Activated CD4-positive, alpha-beta memory T cell treated with anti-CD3 and anti-CD28 coated beads, Interleukin-2, amount 10 ng/mL, durations not matched to agents 7 days and 5 days (primary cell): ENCODE data around the gene TGM3. TPM values are rescaled to one million over a fixed set of nuclear protein-coding genes. Genes with fewer than 3 reads are reported as not detected.

Experiments
- CTCF ChIA-PET: fragments of 350-600 bp; sonication (Branson Sonifier 250); formaldehyde crosslinking; loops from one replicate; lab custom pipeline; 2021; ENCODE audit warnings: antibody characterized with exemption, inconsistent platforms; lab: Charles Lee
- POLR2A ChIA-PET: fragments of 350-600 bp; sonication (Branson Sonifier 250); formaldehyde crosslinking; loops from one replicate; lab custom pipeline; 2021; ENCODE audit warnings: antibody characterized with exemption; lab: Charles Lee
- DNase-seq: peaks from one replicate; pipeline ENCODE4 v3.0.0-alpha.2; 2020
- H3K27ac Mint-ChIP-seq: one replicate; pipeline ENCODE4 v1.8.0; 2021; ENCODE audit warnings: mild to moderate bottlenecking, mixed read lengths
- H3K27me3 Mint-ChIP-seq: one replicate; pipeline ENCODE4 v1.8.0; 2021; ENCODE audit warnings: mixed read lengths
- H3K36me3 Mint-ChIP-seq: one replicate; pipeline ENCODE4 v1.8.0; 2021; ENCODE audit warnings: low read depth, mixed read lengths
- H3K4me1 Mint-ChIP-seq: one replicate; pipeline ENCODE4 v1.8.0; 2021; ENCODE audit warnings: mixed read lengths
- H3K4me3 Mint-ChIP-seq: one replicate; pipeline ENCODE4 v1.8.0; 2021; ENCODE audit warnings: mild to moderate bottlenecking, mixed read lengths
- H3K9me3 Mint-ChIP-seq: one replicate; pipeline ENCODE4 v1.8.0; 2021; ENCODE audit warnings: mixed read lengths
- total RNA-seq, 2 experiments: library from RNA; stranded (reverse); gene quantifications; one replicate each; pipeline ENCODE4 v1.2.3, GENCODE V29; 2021

TGM3 gene
- total RNA-seq, 2 experiments from 2014 or later: not detected

GRCh38 chr20:2302384-2303060 is 6.7 kb downstream of the TGM3 start:
- no peak for DNase-seq
- no peak overlapping the region for H3K4me3 Mint-ChIP-seq
- POLR2A ChIA-PET: no interaction called here
- no peaks in the 10 kb centered on the region for H3K9me3 Mint-ChIP-seq
- no peak overlapping the region for H3K27ac Mint-ChIP-seq
- H3K27me3 Mint-ChIP-seq: peaks cover 8% of the 10 kb centered on the region
- H3K36me3 Mint-ChIP-seq: no peaks in the 10 kb centered on the region
- peaks cover 2% of the 10 kb centered on the region for H3K4me1 Mint-ChIP-seq
- CTCF ChIA-PET: interaction anchor here (0.6 to 0.9 kb wide), 2 partner anchors 93 to 95 kb away, joined by 3 to 4 read pairs; no protein-coding TSS in a partner anchor

GRCh38 chr20:2303673-2304072 is 7.9 kb downstream of the TGM3 start:
- no peaks in the 10 kb centered on the region for H3K36me3 Mint-ChIP-seq
- H3K27ac Mint-ChIP-seq: no peak overlapping the region
- ChIA-PET POLR2A (no interaction called here), CTCF (no interaction called here)
- no peak overlapping the region for H3K4me3 Mint-ChIP-seq
- H3K9me3 Mint-ChIP-seq: no peaks in the 10 kb centered on the region
- H3K4me1 Mint-ChIP-seq: peaks cover 2% of the 10 kb centered on the region
- H3K27me3 Mint-ChIP-seq: peaks cover 8% of the 10 kb centered on the region
- no peak for DNase-seq

- Mint-ChIP-seq H3K36me3 (no peaks in the 10 kb centered on the region), H3K4me1 (peaks cover 2% of the 10 kb centered on the region), H3K4me3 (no peak overlapping the region), H3K9me3 (no peaks in the 10 kb centered on the region), H3K27ac (no peak overlapping the region), H3K27me3 (peaks cover 8% of the 10 kb centered on the region)
- POLR2A ChIA-PET: no interaction called here
- DNase-seq: no peak
- CTCF ChIA-PET: no interaction called here
These were observed 8.4 kb downstream of the TGM3 start for GRCh38 chr20:2304180-2304579.

- POLR2A ChIA-PET: interaction anchor here (0.6 kb wide), 1 partner anchor 325 kb away, joined by 3 read pairs; no protein-coding TSS in a partner anchor
- CTCF ChIA-PET: no interaction called here
- peaks cover 2% of the 10 kb centered on the region for H3K4me1 Mint-ChIP-seq
- no peak overlapping the region for H3K27ac Mint-ChIP-seq
- H3K4me3 Mint-ChIP-seq: no peak overlapping the region
- no peak for DNase-seq
- H3K27me3 Mint-ChIP-seq: peaks cover 11% of the 10 kb centered on the region
- H3K36me3 Mint-ChIP-seq: no peaks in the 10 kb centered on the region
- H3K9me3 Mint-ChIP-seq: no peaks in the 10 kb centered on the region
These were observed 9.2 kb downstream of the TGM3 start for GRCh38 chr20:2305029-2305428.

GRCh38 chr20:2305479-2305878 is 9.7 kb downstream of the TGM3 start:
- CTCF ChIA-PET: no interaction called here
- H3K36me3 Mint-ChIP-seq: no peaks in the 10 kb centered on the region
- H3K27me3 Mint-ChIP-seq: peaks cover 11% of the 10 kb centered on the region
- H3K9me3 Mint-ChIP-seq: no peaks in the 10 kb centered on the region
- DNase-seq: no peak
- no peak overlapping the region for H3K27ac Mint-ChIP-seq
- POLR2A ChIA-PET: interaction anchor here (0.6 kb wide), 1 partner anchor 325 kb away, joined by 3 read pairs; no protein-coding TSS in a partner anchor
- H3K4me1 Mint-ChIP-seq: peaks cover 2% of the 10 kb centered on the region
- no peak overlapping the region for H3K4me3 Mint-ChIP-seq

- Mint-ChIP-seq H3K36me3 (no peaks in the 10 kb centered on the region), H3K4me1 (peaks cover 1% of the 10 kb centered on the region), H3K9me3 (no peaks in the 10 kb centered on the region), H3K4me3 (no peak overlapping the region), H3K27me3 (peaks cover 11% of the 10 kb centered on the region), H3K27ac (no peak overlapping the region)
- ChIA-PET POLR2A (no interaction called here), CTCF (no interaction called here)
- DNase-seq: no peak
These were observed 10.1 kb downstream of the TGM3 start for GRCh38 chr20:2305946-2306345.

- DNase-seq: no peak
- Mint-ChIP-seq H3K27me3 (peaks cover 11% of the 10 kb centered on the region), H3K36me3 (no peaks in the 10 kb centered on the region), H3K4me1 (no peaks in the 10 kb centered on the region), H3K4me3 (no peak overlapping the region), H3K9me3 (no peaks in the 10 kb centered on the region), H3K27ac (no peak overlapping the region)
- ChIA-PET CTCF (interaction anchor here (1.0 kb wide), 1 partner anchor 100 kb away, joined by 3 read pairs; no protein-coding TSS in a partner anchor), POLR2A (no interaction called here)
These were observed 11.3 kb downstream of the TGM3 start for GRCh38 chr20:2307136-2307535.

- H3K9me3 Mint-ChIP-seq: no peaks in the 10 kb centered on the region
- H3K27me3 Mint-ChIP-seq: peaks cover 7% of the 10 kb centered on the region
- no peaks in the 10 kb centered on the region for H3K36me3 Mint-ChIP-seq
- no peaks in the 10 kb centered on the region for H3K4me1 Mint-ChIP-seq
- H3K4me3 Mint-ChIP-seq: no peak overlapping the region
- ChIA-PET POLR2A (no interaction called here), CTCF (no interaction called here)
- H3K27ac Mint-ChIP-seq: no peak overlapping the region
- DNase-seq: no peak
These were observed 15.5 kb downstream of the TGM3 start for GRCh38 chr20:2311329-2311728.

GRCh38 chr20:2312876-2313275 is 17.1 kb downstream of the TGM3 start:
- no peak for DNase-seq
- no peak overlapping the region for H3K27ac Mint-ChIP-seq
- CTCF ChIA-PET: interaction anchor here (0.7 to 1.3 kb wide), 3 partner anchors 15 to 246 kb away, joined by 3 to 5 read pairs (median 3); no protein-coding TSS in a partner anchor

GRCh38 chr20:2313316-2313715 is 17.5 kb downstream of the TGM3 start:
- DNase-seq: no peak
- POLR2A ChIA-PET: no interaction called here
- CTCF ChIA-PET: interaction anchor here (1.2 kb wide), 1 partner anchor 90 kb away, joined by 3 read pairs; no protein-coding TSS in a partner anchor
- H3K4me3 Mint-ChIP-seq: no peak overlapping the region
- H3K27ac Mint-ChIP-seq: no peak overlapping the region
- no peaks in the 10 kb centered on the region for H3K4me1 Mint-ChIP-seq
- H3K36me3 Mint-ChIP-seq: no peaks in the 10 kb centered on the region
- no peaks in the 10 kb centered on the region for H3K9me3 Mint-ChIP-seq
- H3K27me3 Mint-ChIP-seq: peaks cover 3% of the 10 kb centered on the region

More at GRCh38 chr20:2312876-2313275, 17.1 kb downstream of the TGM3 start:
- no peaks in the 10 kb centered on the region for H3K9me3 Mint-ChIP-seq
- no peak overlapping the region for H3K4me3 Mint-ChIP-seq
- no peaks in the 10 kb centered on the region for H3K36me3 Mint-ChIP-seq
- POLR2A ChIA-PET: no interaction called here
- H3K27me3 Mint-ChIP-seq: peaks cover 3% of the 10 kb centered on the region
- H3K4me1 Mint-ChIP-seq: no peaks in the 10 kb centered on the region

- Mint-ChIP-seq H3K27ac (no peak overlapping the region), H3K36me3 (no peaks in the 10 kb centered on the region), H3K27me3 (peaks cover 3% of the 10 kb centered on the region), H3K4me3 (no peak overlapping the region), H3K4me1 (no peaks in the 10 kb centered on the region), H3K9me3 (no peaks in the 10 kb centered on the region)
- POLR2A ChIA-PET: no interaction called here
- no peak for DNase-seq
- CTCF ChIA-PET: interaction anchor here (0.6 kb wide), 1 partner anchor 365 kb away, joined by 4 read pairs; no protein-coding TSS in a partner anchor
These were observed 19.1 kb downstream of the TGM3 start for GRCh38 chr20:2314759-2315439.

GRCh38 chr20:2315440-2315778 is 19.6 kb downstream of the TGM3 start:
- Mint-ChIP-seq H3K4me1 (no peaks in the 10 kb centered on the region), H3K36me3 (no peaks in the 10 kb centered on the region), H3K27ac (no peak overlapping the region), H3K9me3 (no peaks in the 10 kb centered on the region), H3K27me3 (peaks cover 3% of the 10 kb centered on the region), H3K4me3 (no peak overlapping the region)
- ChIA-PET CTCF (no interaction called here), POLR2A (no interaction called here)
- no peak for DNase-seq

GRCh38 chr20:2316847-2317495 is 21.2 kb downstream of the TGM3 start:
- Mint-ChIP-seq H3K27me3 (peaks cover 3% of the 10 kb centered on the region), H3K4me1 (no peaks in the 10 kb centered on the region), H3K4me3 (no peak overlapping the region), H3K27ac (no peak overlapping the region), H3K9me3 (no peaks in the 10 kb centered on the region), H3K36me3 (no peaks in the 10 kb centered on the region)
- no peak for DNase-seq
- ChIA-PET CTCF (no interaction called here), POLR2A (no interaction called here)
